Uterus (tissue), 4 donors: ENCODE measurements around the gene MRGPRF. TPM values are rescaled to one million over a fixed set of nuclear protein-coding genes. Genes with fewer than 3 reads are reported as not detected.

Experiments used
- DNase-seq, 2 donors: peaks; one replicate each; pipeline ENCODE4 v3.0.0-alpha.2; 2019 to 2020
- H3K27ac ChIP-seq, 2 donors: fragments of 200-600 bp; sonication (generic); 1 replicate in 1 of 2; 2 replicates in 1 of 2; pipeline ENCODE4 v1.5.1; 2016 to 2018
- H3K27me3 ChIP-seq, 2 donors: fragments of 200-600 bp; sonication (generic); one replicate each; pipeline ENCODE4 v1.5.1; 2018 to 2019; ENCODE audit warnings: control low read depth in 1 of 2
- H3K36me3 ChIP-seq, 2 donors: fragments of 200-600 bp; sonication (generic); one replicate each; pipeline ENCODE4 v1.5.1; 2019; ENCODE audit warnings: control low read depth in 1 of 2
- H3K4me1 ChIP-seq, 2 donors: fragments of 200-600 bp; sonication (generic); one replicate each; pipeline ENCODE4 v1.5.1; 2018 to 2019; ENCODE audit warnings: control low read depth in 1 of 2
- H3K4me3 ChIP-seq, 2 donors: fragments of 200-600 bp; sonication (generic); 1 replicate in 1 of 2; 2 replicates in 1 of 2; pipeline ENCODE4 v1.5.1; 2018 to 2019; ENCODE audit warnings: mild to moderate bottlenecking in 1 of 2
- H3K9me3 ChIP-seq, 2 donors: fragments of 200-600 bp; sonication (generic); one replicate each; pipeline ENCODE4 v1.5.1; 2019; ENCODE audit warnings: control low read depth in 1 of 2
- POLR2A ChIP-seq, 2 donors: fragments of 450-650 bp; IDR thresholded peaks; one replicate each; pipeline ENCODE4 v1.6.1; 2016; ENCODE audit warnings: antibody characterized with exemption in 2 of 2, mild to moderate bottlenecking in 1 of 2, moderate library complexity in 1 of 2
- intact Hi-C: fragments of 100-400 bp; cut with DNase I; formaldehyde crosslinking; loops from one replicate; pipeline ENCODE4 v1.15.1; 2023; ENCODE audit warnings: low total_unique reads
- total RNA-seq, 4 donors: library from RNA; depleted of rRNA in 3 of 4; stranded (reverse); fragments of >200 nt in 3 of 4; gene quantifications; one replicate each; pipeline versions ENCODE4 v1.1.0 to v1.2.4, GENCODE V29; 2014 to 2023
- TF ChIP-seq, protein P1 (sequence below), 4 experiments: fragments of 200-600 bp in 2 of 4; fragments of 450-650 bp in 2 of 4; sonication (generic) in 2 of 4; IDR thresholded peaks; one replicate each; pipeline ENCODE4 v1.5.1; 2016 to 2019; ENCODE audit warnings: antibody characterized with exemption in 4 of 4, mild to moderate bottlenecking in 2 of 4, moderate library complexity in 1 of 4
- donor health status: DM: yes; HTN: yes; CAD: no.

The MRGPRF gene, protein sequence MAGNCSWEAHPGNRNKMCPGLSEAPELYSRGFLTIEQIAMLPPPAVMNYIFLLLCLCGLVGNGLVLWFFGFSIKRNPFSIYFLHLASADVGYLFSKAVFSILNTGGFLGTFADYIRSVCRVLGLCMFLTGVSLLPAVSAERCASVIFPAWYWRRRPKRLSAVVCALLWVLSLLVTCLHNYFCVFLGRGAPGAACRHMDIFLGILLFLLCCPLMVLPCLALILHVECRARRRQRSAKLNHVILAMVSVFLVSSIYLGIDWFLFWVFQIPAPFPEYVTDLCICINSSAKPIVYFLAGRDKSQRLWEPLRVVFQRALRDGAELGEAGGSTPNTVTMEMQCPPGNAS
- total RNA-seq, result 100 to 1,000 TPM in 1 of 4 donors, 10 to 100 TPM in 3; 52.6 to 173 (median 75.0) TPM

GRCh38 chr11:69013009-69013951 lies at the start of gene MRGPRF:
Gene MRGPRF (minus strand): TSS chr11:69013246. CDS start chr11:69009901, 3,345 bp downstream.
- H3K27me3 ChIP-seq, result no peaks in the 10 kb centered on the region

DNA sequence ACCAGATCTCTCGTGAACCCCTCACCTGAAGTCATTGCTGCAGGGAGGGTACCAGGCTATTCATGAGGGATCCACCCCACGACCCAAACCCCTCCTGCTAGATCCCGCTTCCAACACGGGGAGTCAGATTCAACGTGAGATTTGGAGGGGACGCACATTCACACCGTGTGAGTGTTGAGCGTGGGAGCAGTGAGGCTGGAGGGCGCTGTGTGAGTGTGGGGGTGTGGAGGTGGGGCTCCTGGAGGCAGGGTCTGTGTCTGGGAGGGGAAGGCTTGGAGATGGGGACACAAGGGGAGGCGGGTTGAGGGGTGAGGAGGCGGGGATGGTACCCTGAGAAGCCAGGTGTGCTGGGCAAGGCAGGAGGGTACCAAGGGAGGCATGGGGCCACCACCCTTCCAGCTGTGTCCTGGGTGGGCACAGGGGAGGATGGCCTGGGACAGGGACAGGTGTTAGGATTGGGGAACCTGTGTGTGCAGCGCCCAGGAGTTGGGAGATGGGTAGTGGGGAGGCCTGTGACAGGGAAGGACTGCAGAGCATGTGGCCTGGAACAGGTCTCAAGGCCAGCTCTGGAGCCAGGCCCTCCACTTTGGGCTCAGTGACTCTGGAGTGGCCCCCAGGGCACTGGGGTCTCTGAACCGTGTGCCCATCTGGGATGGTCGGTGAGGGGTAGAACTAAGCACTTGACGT lies 49.3 kb upstream of the MRGPRF start:
- intact Hi-C loops, result no loop called here
- no peaks in the 10 kb centered on the region for H3K4me1 ChIP-seq
- H3K4me3 ChIP-seq, result no peak overlapping the region
- no peak for TF ChIP-seq POLR2A (IDR thresholded peaks at IDR 0.05)
- TF ChIP-seq, protein P1, sequence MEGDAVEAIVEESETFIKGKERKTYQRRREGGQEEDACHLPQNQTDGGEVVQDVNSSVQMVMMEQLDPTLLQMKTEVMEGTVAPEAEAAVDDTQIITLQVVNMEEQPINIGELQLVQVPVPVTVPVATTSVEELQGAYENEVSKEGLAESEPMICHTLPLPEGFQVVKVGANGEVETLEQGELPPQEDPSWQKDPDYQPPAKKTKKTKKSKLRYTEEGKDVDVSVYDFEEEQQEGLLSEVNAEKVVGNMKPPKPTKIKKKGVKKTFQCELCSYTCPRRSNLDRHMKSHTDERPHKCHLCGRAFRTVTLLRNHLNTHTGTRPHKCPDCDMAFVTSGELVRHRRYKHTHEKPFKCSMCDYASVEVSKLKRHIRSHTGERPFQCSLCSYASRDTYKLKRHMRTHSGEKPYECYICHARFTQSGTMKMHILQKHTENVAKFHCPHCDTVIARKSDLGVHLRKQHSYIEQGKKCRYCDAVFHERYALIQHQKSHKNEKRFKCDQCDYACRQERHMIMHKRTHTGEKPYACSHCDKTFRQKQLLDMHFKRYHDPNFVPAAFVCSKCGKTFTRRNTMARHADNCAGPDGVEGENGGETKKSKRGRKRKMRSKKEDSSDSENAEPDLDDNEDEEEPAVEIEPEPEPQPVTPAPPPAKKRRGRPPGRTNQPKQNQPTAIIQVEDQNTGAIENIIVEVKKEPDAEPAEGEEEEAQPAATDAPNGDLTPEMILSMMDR (IDR thresholded peaks at IDR 0.05), result no peak
- H3K36me3 ChIP-seq, result no peaks in the 10 kb centered on the region
- H3K27ac ChIP-seq, result no peak overlapping the region
- H3K27me3 ChIP-seq, result no peaks in the 10 kb centered on the region
- DNase-seq, result no peak
- H3K9me3 ChIP-seq, result no peaks in the 10 kb centered on the region

More at GRCh38 chr11:69013009-69013951, at the start of gene MRGPRF:
- H3K4me1 ChIP-seq, result peaks cover 7 to 8% of the 10 kb centered on the region in 2 donors
- H3K9me3 ChIP-seq, result no peaks in the 10 kb centered on the region
- peak within 1 kb of the TSS; percentile 61 to 83 for H3K4me3 ChIP-seq
- intact Hi-C loops, result loop anchor here (10.0 kb wide), 1 partner anchor 62 kb away; no protein-coding TSS in a partner anchor
- peak; percentile 73 to 81 for TF ChIP-seq POLR2A (IDR thresholded peaks at IDR 0.05)
- TF ChIP-seq, protein P1 (IDR thresholded peaks at IDR 0.05), result peak; percentile 54 to 80 (median 64)
- peak within 1 kb of the TSS; percentile 97 to 99 for H3K27ac ChIP-seq
- no peaks in the 10 kb centered on the region for H3K36me3 ChIP-seq
- DNase-seq, result peak; percentile 98 to 99

GRCh38 chr11:69061713-69062053 lies 48.6 kb upstream of the MRGPRF start:
- TF ChIP-seq, protein P1 (IDR thresholded peaks at IDR 0.05), result no peak
- no peak for TF ChIP-seq POLR2A (IDR thresholded peaks at IDR 0.05)
- no peak overlapping the region for H3K4me3 ChIP-seq
- intact Hi-C loops, result no loop called here
- H3K4me1 ChIP-seq, result no peaks in the 10 kb centered on the region
- no peaks in the 10 kb centered on the region for H3K27me3 ChIP-seq
- H3K36me3 ChIP-seq, result no peaks in the 10 kb centered on the region
- no peak for DNase-seq
- no peak overlapping the region for H3K27ac ChIP-seq
- no peaks in the 10 kb centered on the region for H3K9me3 ChIP-seq

DNA sequence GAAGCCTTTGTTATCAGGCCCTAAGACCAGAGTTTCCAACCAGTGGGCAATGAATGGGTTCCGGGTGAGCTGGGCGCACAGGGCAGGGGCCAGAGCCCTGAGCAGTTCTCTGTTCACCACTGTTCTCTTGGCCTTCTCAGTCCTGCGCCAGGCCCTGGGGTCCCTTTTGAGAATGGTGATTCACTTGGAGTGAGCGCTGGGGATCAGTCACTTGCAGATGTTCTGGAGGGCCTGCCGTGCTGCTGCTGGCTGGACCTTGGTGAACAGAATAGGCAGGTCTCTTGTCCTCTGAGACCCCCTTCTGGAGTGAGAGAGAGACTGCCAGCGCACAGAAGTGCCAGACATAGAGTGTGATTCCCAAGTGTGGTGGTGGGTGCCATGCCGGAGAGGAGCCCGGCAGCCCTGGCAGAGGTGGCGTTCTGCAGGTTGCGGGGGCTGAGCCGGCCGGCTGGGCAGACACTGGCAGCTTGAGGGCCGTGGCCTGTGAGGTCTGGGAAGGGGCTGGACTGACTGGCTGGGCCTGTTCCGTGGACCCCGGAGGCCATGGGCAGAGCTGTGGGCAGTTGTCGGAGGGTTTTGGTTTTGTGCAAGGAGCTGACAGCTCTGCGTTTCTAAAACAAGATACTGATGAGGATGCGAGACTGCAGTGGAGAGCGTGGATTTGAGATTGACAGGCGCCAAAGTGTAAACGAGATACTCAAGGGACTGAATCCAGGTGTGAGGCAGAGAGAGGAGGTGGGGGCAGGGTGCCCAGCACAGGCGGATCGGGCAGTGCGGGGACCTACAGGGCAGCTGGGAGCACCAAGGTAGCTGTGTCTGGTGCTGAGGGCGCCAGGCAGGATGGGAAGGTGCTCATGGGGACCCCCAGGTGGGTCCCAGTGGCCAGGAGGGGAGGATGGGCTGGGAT lies 48.0 kb upstream of the MRGPRF start:
- no peaks in the 10 kb centered on the region for H3K36me3 ChIP-seq
- intact Hi-C loops, result no loop called here
- no peaks in the 10 kb centered on the region for H3K9me3 ChIP-seq
- no peak overlapping the region for H3K27ac ChIP-seq
- H3K27me3 ChIP-seq, result no peaks in the 10 kb centered on the region
- no peak overlapping the region for H3K4me3 ChIP-seq
- DNase-seq, result no peak
- H3K4me1 ChIP-seq, result no peaks in the 10 kb centered on the region
- TF ChIP-seq, protein P1 (IDR thresholded peaks at IDR 0.05), result no peak
- no peak for TF ChIP-seq POLR2A (IDR thresholded peaks at IDR 0.05)
